NCI-H1417 (cell line): Measurements from ENCODE around the gene BEST3.
A peak's percentile ranks its signal among the peaks of the same experiment; 100 is the strongest.
"Not testable (repeated sequence)": the region's sequence is repeated elsewhere in the genome, so short reads cannot be mapped to it uniquely, and the experiment has no call there.

ENCODE experiments used
- DNase-seq, 3 experiments: peaks; one replicate each; lab custom pipeline; 2025; lab: John Stamatoyannopoulos, UW

Gene BEST3

DNA sequence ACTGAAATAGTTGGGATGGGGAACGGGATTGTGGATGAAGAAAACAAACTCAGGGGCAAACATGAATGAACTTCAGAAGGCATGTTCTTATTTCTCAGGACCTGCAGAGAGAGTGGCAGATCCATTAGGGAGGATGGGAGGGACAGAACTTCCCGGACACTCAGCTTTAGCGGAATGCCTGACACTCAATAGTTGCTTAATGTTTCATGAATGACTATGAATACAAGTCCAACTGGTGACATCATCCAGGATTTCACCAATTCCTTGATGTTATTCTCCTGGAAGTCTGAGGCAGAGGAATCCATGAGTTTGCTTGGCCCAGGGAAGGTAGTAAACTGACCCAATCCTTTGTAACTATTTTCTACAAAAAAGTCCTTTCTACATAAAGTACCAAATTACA, 50.6 kb downstream of the BEST3 start:
- DNase-seq: no peak

DNA sequence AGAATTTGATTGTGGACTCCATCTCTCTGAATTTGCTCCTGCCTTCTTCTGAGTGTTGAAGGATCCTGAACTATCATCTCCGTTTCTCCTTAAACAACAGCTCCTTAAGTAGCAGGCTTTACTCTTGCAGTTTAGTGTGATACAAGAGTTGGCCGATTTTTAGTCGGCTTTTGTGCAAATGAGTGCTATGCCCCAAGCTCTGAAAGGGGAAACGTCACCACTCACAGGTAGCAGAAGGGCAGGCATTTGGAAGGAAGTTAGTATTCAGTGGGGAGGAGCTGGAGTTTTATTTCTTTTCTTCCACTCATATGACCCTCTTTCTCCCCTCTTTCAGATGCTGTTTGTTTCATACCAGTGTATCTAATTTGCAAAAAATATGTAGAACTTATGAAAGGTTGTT, 51.9 kb downstream of the BEST3 start:
- no peak for DNase-seq

DNA sequence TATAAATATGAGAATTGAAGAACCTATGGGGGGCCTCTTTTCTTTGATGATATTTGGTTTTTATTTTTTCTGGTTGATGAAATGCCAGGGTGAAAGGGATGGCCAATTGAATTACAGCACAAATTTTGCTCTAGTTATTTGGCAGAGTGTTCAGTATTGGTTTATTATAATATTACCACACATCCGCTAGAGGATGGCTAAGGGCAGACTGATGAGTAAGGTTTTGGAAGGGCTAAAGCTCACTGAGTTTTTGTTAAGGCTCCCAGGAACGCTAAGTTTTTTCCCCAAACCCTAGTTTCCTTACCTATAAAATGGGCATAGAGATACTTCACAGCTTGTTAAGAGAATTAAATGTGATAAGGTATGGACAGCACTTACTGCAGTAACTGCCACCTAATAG, 54.1 kb downstream of the BEST3 start:
- DNase-seq: no peak

DNA sequence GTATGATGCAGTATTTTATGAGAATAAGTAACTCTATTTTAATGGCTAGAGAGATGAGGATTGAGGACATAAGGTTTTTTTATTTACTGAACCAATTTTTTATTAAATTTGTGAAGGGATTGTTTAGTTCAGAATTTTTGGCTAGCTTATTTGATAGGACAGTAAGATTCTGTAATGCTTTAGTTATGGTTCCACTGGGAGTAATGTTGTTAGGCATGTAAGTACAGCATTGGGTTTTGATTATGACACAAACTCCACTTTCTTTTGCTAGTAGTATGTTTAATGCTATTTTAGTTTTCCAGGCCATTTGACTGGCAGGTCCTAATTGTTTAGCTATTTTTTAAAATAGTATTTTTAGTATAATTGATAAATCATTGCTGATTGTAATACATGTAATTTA, 54.6 kb downstream of the BEST3 start:
- no peak for DNase-seq

DNA sequence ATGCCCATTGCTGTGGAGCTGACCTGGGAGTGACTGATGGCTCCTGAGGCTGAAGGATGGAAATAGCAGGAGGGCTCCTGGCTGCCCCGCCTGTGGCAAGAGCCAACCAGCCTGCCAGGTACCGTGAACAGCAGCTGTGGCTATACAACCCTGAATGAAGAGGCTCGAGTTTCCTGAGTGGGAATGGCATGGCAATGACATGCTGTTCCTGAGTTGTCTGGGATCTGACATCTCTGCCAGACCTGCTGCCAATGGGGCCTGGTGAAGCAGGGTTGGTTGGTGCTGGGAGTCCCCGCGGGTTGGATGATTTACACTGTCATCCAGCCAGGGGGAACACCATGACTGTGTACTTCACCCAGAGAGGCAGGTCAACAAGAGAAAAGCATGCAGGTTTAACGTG, 56.6 kb downstream of the BEST3 start:
- DNase-seq: peak in 1 of 3 experiments; percentile 35

DNA sequence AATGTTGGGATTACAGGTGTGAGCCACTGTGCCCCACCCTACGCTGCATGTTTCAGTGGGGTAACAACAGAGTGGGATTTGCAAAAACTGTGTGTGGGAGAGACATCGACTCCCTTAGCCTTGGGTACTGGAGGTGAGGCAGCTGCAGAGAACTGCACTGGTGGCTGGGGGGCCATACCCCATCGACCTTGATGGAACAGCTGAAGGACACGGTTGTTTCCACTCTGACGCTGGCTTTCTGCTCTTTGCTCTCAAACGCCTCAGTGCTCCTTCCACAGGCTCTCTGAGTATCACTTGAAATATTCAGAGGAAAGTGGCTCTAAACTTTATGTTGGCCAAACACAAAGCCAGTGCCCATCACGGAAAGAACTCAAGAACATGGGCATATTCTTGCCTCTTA, 57.6 kb downstream of the BEST3 start:
- no peak for DNase-seq

DNA sequence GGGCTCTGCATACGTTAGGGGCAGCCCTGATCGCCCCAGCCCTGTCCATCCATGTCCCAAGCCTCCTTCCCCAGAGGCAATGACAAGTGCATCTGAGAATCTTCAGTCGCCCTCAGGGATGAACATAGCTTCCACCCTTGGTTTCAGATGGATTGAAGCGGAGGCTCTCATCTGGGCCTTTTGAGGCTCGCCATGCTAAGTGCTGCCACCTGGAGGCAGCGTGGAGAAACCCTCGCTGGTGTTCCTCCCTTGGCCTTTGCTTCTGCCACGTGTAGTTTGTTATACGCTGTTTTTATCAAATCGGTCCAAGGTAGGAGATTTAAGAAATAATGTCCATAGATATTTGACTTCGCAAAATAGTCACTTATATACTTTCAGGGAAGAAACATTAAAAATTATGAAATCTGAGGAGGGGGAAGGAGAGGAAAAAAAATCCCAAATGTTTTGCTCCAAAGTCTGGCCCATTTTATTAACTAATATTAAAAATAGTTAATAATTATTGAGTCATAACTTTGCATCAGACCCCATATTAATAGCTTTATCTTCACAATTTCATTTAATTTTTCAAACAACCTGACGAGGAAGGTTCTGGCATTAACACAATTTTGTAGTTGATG, 59.6 kb downstream of the BEST3 start:
- peak in 2 of 3 experiments; percentile 62 to 81 for DNase-seq

DNA sequence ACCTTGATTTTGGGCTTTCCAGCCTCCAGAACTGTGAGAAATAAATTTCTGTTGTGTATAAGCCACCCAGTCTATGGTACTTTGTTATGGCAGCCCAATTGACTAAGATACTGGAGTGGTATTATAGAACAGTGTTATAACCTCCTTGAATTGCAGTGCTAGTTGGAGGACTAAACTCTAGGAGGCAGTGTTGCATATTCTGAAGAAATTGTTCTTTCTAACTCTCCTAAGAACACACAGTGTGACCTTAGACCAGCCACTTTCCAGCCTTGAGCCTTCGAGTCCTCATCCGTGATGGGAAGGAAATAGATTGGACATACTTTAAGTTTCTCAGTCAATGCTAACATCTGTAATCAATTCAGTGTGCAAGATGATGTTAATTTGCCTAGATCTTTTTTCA, 66.0 kb downstream of the BEST3 start:
- no peak for DNase-seq

DNA sequence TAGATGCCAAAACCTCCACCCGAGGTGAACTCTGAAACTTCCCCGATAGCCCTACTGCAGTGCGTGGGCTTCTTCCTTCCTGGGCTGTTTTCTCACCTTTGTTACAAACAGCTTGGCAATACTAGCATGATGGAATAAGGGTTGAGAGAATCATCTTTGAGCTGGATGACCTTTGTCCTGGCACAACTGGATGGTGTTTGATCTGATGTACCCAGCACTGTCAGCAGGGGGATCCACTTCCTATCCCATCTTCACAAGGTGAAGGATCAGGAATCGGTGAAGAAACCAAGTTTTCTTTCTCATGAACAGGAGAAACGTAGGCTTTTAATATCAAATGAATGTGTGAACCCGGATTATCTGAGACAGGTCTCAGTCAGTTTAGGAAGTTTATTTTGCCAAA, 68.9 kb downstream of the BEST3 start:
- peak in 1 of 3 experiments; percentile 19 for DNase-seq

DNA sequence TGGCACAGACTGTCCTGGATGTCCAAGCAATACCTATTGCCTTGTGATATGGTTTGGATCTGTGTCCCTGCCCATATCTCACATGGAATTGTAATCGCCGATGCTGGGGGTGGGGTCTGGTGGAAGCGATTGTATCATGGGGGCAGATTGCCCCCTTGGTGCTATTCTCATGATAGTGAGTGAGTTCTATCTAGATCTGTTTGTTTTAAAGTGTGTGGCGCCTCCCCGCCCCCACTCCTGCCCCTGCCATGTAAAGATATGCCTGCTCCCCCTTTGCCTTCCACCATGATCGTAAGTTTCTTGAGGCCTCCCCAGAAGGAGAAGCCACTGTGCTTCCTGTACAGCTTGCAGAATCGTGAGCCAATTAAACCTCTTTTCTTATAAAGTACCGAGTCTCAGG, 71.6 kb downstream of the BEST3 start:
- no peak for DNase-seq

DNA sequence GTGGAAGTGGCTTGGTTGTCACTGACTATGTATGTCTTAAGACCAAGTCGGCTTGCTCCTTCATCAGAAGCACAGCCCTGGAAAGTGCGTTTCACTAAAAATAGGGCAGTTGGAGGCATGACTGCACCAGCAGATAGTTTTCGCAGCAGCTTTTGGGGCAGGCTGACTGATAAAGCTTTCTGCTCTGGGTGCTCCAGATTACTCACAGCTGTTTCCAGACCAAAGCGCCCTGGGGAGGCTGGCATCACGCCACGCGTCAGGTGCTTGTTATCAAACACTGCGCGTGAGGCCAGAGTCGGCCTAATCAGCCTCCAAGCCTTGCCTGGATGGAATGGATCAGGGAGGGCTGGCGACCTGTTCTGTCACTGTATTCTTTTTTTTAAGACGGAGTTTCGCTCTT, 75.1 kb downstream of the BEST3 start:
- peak in 1 of 3 experiments; percentile 55 for DNase-seq

DNA sequence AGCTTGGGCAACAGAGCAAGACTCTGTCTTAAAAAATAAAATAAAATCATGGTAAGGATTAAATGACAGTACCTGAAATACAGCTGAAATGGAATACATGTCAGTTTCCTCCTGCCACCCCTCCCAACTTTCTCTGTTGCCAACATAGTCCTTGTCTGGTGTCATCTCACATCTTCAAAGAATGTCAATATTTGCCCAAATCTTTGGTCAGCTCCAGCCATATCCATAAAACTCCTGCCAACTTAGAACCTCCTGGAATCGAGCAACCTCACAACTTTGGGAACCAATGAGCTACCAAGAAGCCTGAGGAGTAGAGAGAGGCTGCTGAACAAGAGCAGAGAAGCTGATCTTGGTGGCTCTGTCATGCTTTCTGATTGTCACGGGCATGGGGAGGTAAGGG, 77.6 kb downstream of the BEST3 start:
- no peak for DNase-seq

DNA sequence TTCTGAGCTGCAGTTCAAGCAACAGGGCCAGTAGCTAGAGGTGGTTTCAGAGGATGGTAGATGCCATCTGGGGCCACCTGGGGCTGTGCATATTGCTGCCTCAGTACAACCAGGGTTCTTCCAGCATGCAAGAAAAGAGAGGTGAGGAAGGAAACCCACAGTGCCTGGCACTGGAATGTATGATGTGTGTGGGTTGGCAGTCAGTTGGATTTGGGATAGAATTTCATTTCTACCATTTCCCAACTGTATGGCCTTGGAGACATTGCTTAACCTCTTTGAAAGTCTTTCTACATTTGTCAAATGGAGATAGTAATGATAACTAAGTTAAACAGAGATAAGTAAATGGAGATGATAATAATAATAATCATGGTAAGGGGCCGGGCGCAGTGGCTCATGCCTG, 78.2 kb downstream of the BEST3 start:
- no peak for DNase-seq

DNA sequence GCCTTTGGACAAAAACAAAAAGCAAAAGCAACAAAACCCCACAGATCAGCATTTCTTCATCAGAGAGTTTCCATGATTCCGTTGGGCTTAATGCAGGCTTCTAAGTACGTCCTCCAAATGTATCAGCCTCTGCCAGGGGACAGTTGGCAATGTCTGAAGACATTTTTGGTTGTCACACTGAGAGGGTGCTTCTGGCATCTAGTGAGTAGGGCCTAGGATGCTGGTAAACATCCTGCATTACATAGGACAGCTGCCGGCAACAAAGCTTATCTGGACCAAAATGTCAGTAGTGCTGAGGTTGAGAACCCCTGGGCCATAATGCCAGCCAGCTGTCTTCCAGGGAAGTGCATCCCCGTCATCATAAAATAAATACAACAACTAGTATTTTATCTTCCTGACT, 79.0 kb downstream of the BEST3 start:
- DNase-seq: no peak

DNA sequence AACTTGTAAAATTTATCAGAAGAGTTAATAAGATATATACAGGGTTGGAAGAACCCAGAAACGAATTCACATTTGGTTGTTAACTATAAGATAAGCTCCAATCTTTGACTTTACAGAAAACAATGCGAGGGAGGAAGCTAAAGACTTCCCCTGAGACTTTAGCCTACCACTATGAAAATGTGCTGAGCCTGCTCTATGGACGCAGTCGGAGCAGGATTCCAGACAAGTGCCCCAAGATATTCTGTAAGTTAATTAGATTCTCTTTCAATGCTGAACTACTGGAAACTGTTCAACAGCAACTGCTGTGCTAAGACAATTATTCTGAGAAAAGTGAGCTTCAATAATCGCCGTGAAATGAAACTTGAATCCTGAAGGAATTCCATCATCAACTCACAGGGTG, 80.1 kb downstream of the BEST3 start:
- no peak for DNase-seq

DNA sequence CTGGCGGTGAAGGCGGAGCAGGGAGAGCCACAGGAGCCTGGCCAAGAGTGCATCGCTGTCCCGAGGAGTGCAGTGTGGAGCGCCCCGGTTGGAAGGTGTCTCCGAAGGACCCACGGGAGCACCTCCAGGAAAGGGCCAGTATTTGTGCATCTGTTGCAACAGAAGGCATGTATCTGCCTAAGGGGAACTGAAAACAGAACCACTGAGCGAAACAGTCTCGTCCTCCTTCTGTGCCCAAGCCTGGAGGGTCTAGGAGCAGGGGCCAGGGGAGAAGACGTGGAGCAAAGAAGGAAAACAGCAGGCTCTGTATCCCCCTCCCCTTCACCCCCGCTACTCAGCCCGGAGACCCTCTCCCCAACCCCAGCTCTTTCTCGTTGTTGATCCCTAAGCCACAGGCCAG, 83.1 kb downstream of the BEST3 start:
- DNase-seq: no peak

DNA sequence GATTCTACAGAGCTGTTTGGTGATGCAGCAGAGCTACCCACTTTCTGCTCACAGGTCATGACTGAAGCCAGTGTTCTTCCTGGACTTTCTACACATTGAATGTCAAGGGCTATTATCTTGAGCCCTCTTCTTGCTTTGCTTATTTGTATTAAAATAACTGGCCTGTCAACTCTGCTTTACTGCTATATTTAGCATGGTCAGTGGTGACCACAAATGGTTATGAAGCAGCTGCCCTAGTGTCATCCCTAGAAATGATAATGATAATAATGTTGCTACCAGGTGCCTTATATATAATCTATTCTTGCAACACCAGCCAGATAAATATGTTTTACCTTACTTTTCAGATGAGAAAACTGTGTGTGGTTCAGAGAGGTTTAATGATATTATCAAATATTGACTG, 85.8 kb downstream of the BEST3 start:
- DNase-seq: no peak

DNA sequence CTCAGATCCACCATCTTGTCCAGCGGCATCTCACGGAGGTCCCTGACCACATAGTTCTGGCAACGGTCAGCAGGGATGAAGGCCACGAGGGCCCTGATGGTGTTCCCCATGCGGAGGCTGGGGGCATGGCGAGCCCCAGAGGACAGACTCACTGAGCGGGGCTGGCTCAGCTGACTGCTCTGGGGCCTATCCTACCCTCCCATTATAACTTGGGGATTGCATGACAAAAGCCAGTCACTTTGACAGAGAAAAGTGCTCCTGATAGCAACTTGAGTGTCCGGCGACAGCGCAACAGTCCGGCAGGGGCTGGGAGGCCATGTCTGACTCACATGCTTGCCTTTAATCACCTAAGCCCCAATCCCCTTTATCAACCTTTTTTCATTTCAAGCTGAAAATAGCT, 88.4 kb downstream of the BEST3 start, which contains the start of gene LRRC10:
TSS of gene LRRC10 (minus strand) at position 179 of the 400 bp plus-strand sequence. CDS start at position 110, 69 bp downstream.
- DNase-seq: no peak

DNA sequence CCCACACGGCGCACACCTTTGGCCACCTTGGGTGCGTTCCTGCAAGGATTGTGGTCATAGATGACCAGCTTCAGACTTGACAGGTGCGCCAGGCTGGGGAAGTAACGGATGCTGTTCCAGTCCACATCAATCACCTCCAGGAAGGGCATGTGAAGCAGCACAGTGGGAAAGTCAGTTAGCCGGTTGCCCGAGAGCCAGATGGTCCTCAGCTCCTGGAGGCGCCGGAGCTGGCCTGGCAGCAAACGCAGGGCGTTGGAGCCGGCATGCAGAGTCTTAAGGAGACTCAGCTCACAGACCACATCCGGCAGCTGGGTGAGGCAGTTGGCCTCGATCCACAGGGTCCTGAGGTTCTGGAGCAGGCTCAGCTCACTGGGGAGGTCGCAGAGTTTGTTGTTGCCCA, 89.0 kb downstream of the BEST3 start:
- no peak for DNase-seq

DNA sequence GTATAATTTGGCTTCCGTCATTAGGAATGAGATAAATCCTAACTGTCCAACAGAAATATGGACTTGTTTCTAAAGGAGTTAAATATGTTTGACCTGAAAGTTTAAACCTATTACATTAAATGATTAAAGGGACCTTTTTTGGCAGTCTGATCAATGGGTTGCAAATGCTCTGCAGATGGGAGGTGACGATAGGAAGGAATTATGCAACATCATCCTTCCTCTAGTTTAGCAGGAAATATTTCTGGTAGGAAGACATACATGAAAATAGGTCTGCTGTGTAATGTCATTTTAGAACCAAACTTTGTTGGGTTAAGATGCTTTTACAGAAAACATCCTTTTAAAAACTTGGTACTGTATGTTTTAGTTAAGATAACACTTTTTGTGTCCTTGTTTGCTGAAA, 91.0 kb downstream of the BEST3 start:
- DNase-seq: no peak

DNA sequence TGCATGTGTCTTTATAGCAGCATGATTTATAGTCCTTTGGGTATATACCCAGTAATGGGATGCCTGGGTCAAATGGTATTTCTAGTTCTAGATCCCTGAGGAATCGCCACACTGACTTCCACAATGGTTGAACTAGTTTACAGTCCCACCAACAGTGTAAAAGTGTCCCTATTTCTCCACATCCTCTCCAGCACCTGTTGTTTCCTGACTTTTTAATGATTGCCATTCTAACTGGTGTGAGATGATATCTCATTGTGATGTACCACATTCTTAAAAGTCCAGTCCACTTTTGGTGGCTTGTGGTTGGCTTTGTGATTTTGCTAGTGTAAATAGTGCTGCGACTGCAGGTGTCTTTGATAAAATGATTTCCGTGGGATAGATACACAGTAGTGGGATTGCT, 94.8 kb downstream of the BEST3 start:
- not testable (repeated sequence) for DNase-seq
